NCI-H1048 (cell line): ENCODE measurements around the gene PDE6A.

Source experiments
- DNase-seq: peaks from one replicate; lab custom pipeline; 2025; lab: John Stamatoyannopoulos, UW

PDE6A gene

GRCh38 chr5:149817539-149818060 is 127.0 kb downstream of the PDE6A start:
- DNase-seq, result no peak

GRCh38 chr5:149816661-149817060 is 127.9 kb downstream of the PDE6A start:
- no peak for DNase-seq

GRCh38 chr5:149811453-149811852 is 133.1 kb downstream of the PDE6A start:
- no peak for DNase-seq

- no peak for DNase-seq
Observed at GRCh38 chr5:149810856-149811255, 133.7 kb downstream of the PDE6A start.

- DNase-seq, result no peak
Observed at GRCh38 chr5:149809931-149810691, 134.5 kb downstream of the PDE6A start.

GRCh38 chr5:149808264-149808982 is 136.2 kb downstream of the PDE6A start:
- DNase-seq, result no peak
